ENCODE measurements around the gene GANC.
A peak's percentile ranks its signal among the peaks of the same experiment; 100 is the strongest.

GANC gene

GRCh38 chr15:42282926-42283325, 9.9 kb downstream of the GANC start:
- no peak for DNase-seq

GRCh38 chr15:42283671-42284070, 10.7 kb downstream of the GANC start:
- no peak overlapping the region for H3K4me2 ChIP-seq (ENCODE audit: low read length)
- no peaks in the 10 kb centered on the region for H3K4me1 ChIP-seq (ENCODE audit: control insufficient read depth in 1 of 2, insufficient read depth in 2 of 2, low read length in 2 of 2)
- H2AFZ ChIP-seq (ENCODE audit: insufficient read depth, low read length, poor library complexity), result no peak overlapping the region
- no peak overlapping the region for H2BK5ac ChIP-seq (ENCODE audit: low read depth, low read length, poor library complexity)
- H3K9ac ChIP-seq (ENCODE audit: low read length), result no peak overlapping the region
- H3K23ac ChIP-seq (ENCODE audit: low read length), result no peak overlapping the region
- H3K4me3 ChIP-seq (ENCODE audit: low read depth, low read length), result no peak overlapping the region
- no peaks in the 10 kb centered on the region for H3K9me3 ChIP-seq (ENCODE audit: insufficient read depth, low read depth, low read length)
- H4K8ac ChIP-seq (ENCODE audit: low read depth, low read length), result no peak overlapping the region
- no peak overlapping the region for H3K14ac ChIP-seq (ENCODE audit: low read length)
- no CpG with 5 or more reads among the region's 3 CpGs for WGBS (ENCODE audit: extremely low coverage, insufficient coverage, insufficient read length)
- no peaks in the 10 kb centered on the region for H3K27me3 ChIP-seq (ENCODE audit: insufficient read depth, low read length)
- H3K36me3 ChIP-seq (ENCODE audit: control insufficient read depth in 1 of 2, insufficient read depth in 2 of 2, low read length in 2 of 2), result peaks cover 2 to 7% of the 10 kb centered on the region in 2 experiments
- H2BK120ac ChIP-seq (ENCODE audit: insufficient read depth, low read length, poor library complexity), result no peak overlapping the region
- H3K4ac ChIP-seq (ENCODE audit: low read depth, low read length), result no peak overlapping the region
- H3K79me2 ChIP-seq (ENCODE audit: control insufficient read depth, insufficient read depth, low read length, poor library complexity), result no peaks in the 10 kb centered on the region
- no peak overlapping the region for H4K12ac ChIP-seq (ENCODE audit: low read depth, low read length)
- H2BK12ac ChIP-seq (ENCODE audit: low read length), result no peak overlapping the region
- DNase-seq, result no peak
- no peak overlapping the region for H4K91ac ChIP-seq (ENCODE audit: low read depth, low read length)
- H2AK5ac ChIP-seq (ENCODE audit: low read length), result no peak overlapping the region
- H3K27ac ChIP-seq (ENCODE audit: low read depth, low read length), result no peak overlapping the region
- H3K18ac ChIP-seq (ENCODE audit: low read length), result no peak overlapping the region
- H3K79me1 ChIP-seq (ENCODE audit: low read length), result no peaks in the 10 kb centered on the region

More at GRCh38 chr15:42282926-42283325, 9.9 kb downstream of the GANC start:
- no peak overlapping the region for H3K23ac ChIP-seq (ENCODE audit: low read length)
- no peak overlapping the region for H3K18ac ChIP-seq (ENCODE audit: low read length)
- no peaks in the 10 kb centered on the region for H3K4me1 ChIP-seq (ENCODE audit: control insufficient read depth in 1 of 2, insufficient read depth in 2 of 2, low read length in 2 of 2)
- peaks cover 2 to 7% of the 10 kb centered on the region in 2 experiments for H3K36me3 ChIP-seq (ENCODE audit: control insufficient read depth in 1 of 2, insufficient read depth in 2 of 2, low read length in 2 of 2)
- no peak overlapping the region for H3K4me2 ChIP-seq (ENCODE audit: low read length)
- H3K79me1 ChIP-seq (ENCODE audit: low read length), result no peaks in the 10 kb centered on the region
- no CpG with 5 or more reads among the region's 5 CpGs for WGBS (ENCODE audit: extremely low coverage, insufficient coverage, insufficient read length)
- H2BK5ac ChIP-seq (ENCODE audit: low read depth, low read length, poor library complexity), result no peak overlapping the region
- no peak overlapping the region for H2AFZ ChIP-seq (ENCODE audit: insufficient read depth, low read length, poor library complexity)
- H3K9me3 ChIP-seq (ENCODE audit: insufficient read depth, low read depth, low read length), result no peaks in the 10 kb centered on the region
- no peak overlapping the region for H3K4ac ChIP-seq (ENCODE audit: low read depth, low read length)
- H2BK120ac ChIP-seq (ENCODE audit: insufficient read depth, low read length, poor library complexity), result no peak overlapping the region
- H4K12ac ChIP-seq (ENCODE audit: low read depth, low read length), result no peak overlapping the region
- H4K8ac ChIP-seq (ENCODE audit: low read depth, low read length), result no peak overlapping the region
- H3K9ac ChIP-seq (ENCODE audit: low read length), result no peak overlapping the region
- no peak overlapping the region for H3K14ac ChIP-seq (ENCODE audit: low read length)
- H3K79me2 ChIP-seq (ENCODE audit: control insufficient read depth, insufficient read depth, low read length, poor library complexity), result no peaks in the 10 kb centered on the region
- no peaks in the 10 kb centered on the region for H3K27me3 ChIP-seq (ENCODE audit: insufficient read depth, low read length)
- H3K4me3 ChIP-seq (ENCODE audit: low read depth, low read length), result no peak overlapping the region
- H4K91ac ChIP-seq (ENCODE audit: low read depth, low read length), result no peak overlapping the region
- H3K27ac ChIP-seq (ENCODE audit: low read depth, low read length), result no peak overlapping the region
- no peak overlapping the region for H2BK12ac ChIP-seq (ENCODE audit: low read length)
- no peak overlapping the region for H2AK5ac ChIP-seq (ENCODE audit: low read length)

- Histone ChIP-seq H3K4me2 (ENCODE audit: low read length) (no peak overlapping the region), H3K27me3 (ENCODE audit: insufficient read depth, low read length) (no peaks in the 10 kb centered on the region), H4K91ac (ENCODE audit: low read depth, low read length) (no peak overlapping the region), H2AFZ (ENCODE audit: insufficient read depth, low read length, poor library complexity) (no peak overlapping the region), H3K23ac (ENCODE audit: low read length) (no peak overlapping the region), H3K36me3 (ENCODE audit: control insufficient read depth in 1 of 2, insufficient read depth in 2 of 2, low read length in 2 of 2) (peaks cover 2 to 7% of the 10 kb centered on the region in 2 experiments), H3K18ac (ENCODE audit: low read length) (no peak overlapping the region), H3K79me1 (ENCODE audit: low read length) (no peaks in the 10 kb centered on the region), H2BK12ac (ENCODE audit: low read length) (no peak overlapping the region), H2AK5ac (ENCODE audit: low read length) (no peak overlapping the region), H4K8ac (ENCODE audit: low read depth, low read length) (no peak overlapping the region), H3K4me3 (ENCODE audit: low read depth, low read length) (no peak overlapping the region), H3K14ac (ENCODE audit: low read length) (no peak overlapping the region), H3K4ac (ENCODE audit: low read depth, low read length) (no peak overlapping the region), H4K12ac (ENCODE audit: low read depth, low read length) (no peak overlapping the region), H2BK5ac (ENCODE audit: low read depth, low read length, poor library complexity) (no peak overlapping the region), H3K9me3 (ENCODE audit: insufficient read depth, low read depth, low read length) (no peaks in the 10 kb centered on the region), H2BK120ac (ENCODE audit: insufficient read depth, low read length, poor library complexity) (no peak overlapping the region), H3K79me2 (ENCODE audit: control insufficient read depth, insufficient read depth, low read length, poor library complexity) (no peaks in the 10 kb centered on the region), H3K4me1 (ENCODE audit: control insufficient read depth in 1 of 2, insufficient read depth in 2 of 2, low read length in 2 of 2) (no peaks in the 10 kb centered on the region), H3K9ac (ENCODE audit: low read length) (no peak overlapping the region), H3K27ac (ENCODE audit: low read depth, low read length) (no peak overlapping the region)
- no peak for DNase-seq
Observed at GRCh38 chr15:42284551-42284950, 11.6 kb downstream of the GANC start.

- Histone ChIP-seq H3K79me2 (ENCODE audit: control insufficient read depth, insufficient read depth, low read length, poor library complexity) (no peaks in the 10 kb centered on the region), H4K8ac (ENCODE audit: low read depth, low read length) (no peak overlapping the region), H3K4me1 (ENCODE audit: control insufficient read depth in 1 of 2, insufficient read depth in 2 of 2, low read length in 2 of 2) (no peaks in the 10 kb centered on the region), H3K14ac (ENCODE audit: low read length) (no peak overlapping the region), H4K12ac (ENCODE audit: low read depth, low read length) (no peak overlapping the region), H4K91ac (ENCODE audit: low read depth, low read length) (no peak overlapping the region), H3K4me3 (ENCODE audit: low read depth, low read length) (no peak overlapping the region), H3K36me3 (ENCODE audit: control insufficient read depth in 1 of 2, insufficient read depth in 2 of 2, low read length in 2 of 2) (peaks cover 2 to 7% of the 10 kb centered on the region in 2 experiments), H3K4me2 (ENCODE audit: low read length) (no peak overlapping the region), H2BK120ac (ENCODE audit: insufficient read depth, low read length, poor library complexity) (no peak overlapping the region), H2AFZ (ENCODE audit: insufficient read depth, low read length, poor library complexity) (no peak overlapping the region), H3K23ac (ENCODE audit: low read length) (no peak overlapping the region), H2AK5ac (ENCODE audit: low read length) (no peak overlapping the region), H3K18ac (ENCODE audit: low read length) (no peak overlapping the region), H2BK5ac (ENCODE audit: low read depth, low read length, poor library complexity) (no peak overlapping the region), H3K79me1 (ENCODE audit: low read length) (no peaks in the 10 kb centered on the region), H3K27ac (ENCODE audit: low read depth, low read length) (no peak overlapping the region), H3K9me3 (ENCODE audit: insufficient read depth, low read depth, low read length) (no peaks in the 10 kb centered on the region), H2BK12ac (ENCODE audit: low read length) (no peak overlapping the region), H3K27me3 (ENCODE audit: insufficient read depth, low read length) (no peaks in the 10 kb centered on the region), H3K9ac (ENCODE audit: low read length) (peak overlapping the region; percentile 60), H3K4ac (ENCODE audit: low read depth, low read length) (no peak overlapping the region)
- no peak for DNase-seq
- WGBS (ENCODE audit: extremely low coverage, insufficient coverage, insufficient read length), result no CpG with 5 or more reads among the region's 1 CpG
Observed at GRCh38 chr15:42285034-42285433, 12.0 kb downstream of the GANC start.

All from trophoblast cell (in vitro differentiated cells and primary cell).